Fibroblast of lung (primary cell): ENCODE data around the gene CATSPERD.

Experiments used
- EZH2 ChIP-seq: IDR thresholded peaks from 2 replicates; pipeline ENCODE4 v1.5.1; 2012; ENCODE audit warnings: low read length, control low read depth, mild to moderate bottlenecking; ENCODE audit errors: missing control alignments
- TF ChIP-seq, protein P1 (sequence below), 2 donors: IDR thresholded peaks in 1 of 2; conservative IDR thresholded peaks in 1 of 2; 1 replicate in 1 of 2; 2 replicates in 1 of 2; pipeline ENCODE4 v1.5.1; 2011 to 2012; ENCODE audit warnings: low read length in 2 of 2, control low read depth in 1 of 2, inconsistent platforms in 1 of 2, low read depth in 1 of 2, mild to moderate bottlenecking in 1 of 2

GRCh38 chr19:5717215-5717935, 3.1 kb upstream of the CATSPERD start:
- TF ChIP-seq, protein P1, sequence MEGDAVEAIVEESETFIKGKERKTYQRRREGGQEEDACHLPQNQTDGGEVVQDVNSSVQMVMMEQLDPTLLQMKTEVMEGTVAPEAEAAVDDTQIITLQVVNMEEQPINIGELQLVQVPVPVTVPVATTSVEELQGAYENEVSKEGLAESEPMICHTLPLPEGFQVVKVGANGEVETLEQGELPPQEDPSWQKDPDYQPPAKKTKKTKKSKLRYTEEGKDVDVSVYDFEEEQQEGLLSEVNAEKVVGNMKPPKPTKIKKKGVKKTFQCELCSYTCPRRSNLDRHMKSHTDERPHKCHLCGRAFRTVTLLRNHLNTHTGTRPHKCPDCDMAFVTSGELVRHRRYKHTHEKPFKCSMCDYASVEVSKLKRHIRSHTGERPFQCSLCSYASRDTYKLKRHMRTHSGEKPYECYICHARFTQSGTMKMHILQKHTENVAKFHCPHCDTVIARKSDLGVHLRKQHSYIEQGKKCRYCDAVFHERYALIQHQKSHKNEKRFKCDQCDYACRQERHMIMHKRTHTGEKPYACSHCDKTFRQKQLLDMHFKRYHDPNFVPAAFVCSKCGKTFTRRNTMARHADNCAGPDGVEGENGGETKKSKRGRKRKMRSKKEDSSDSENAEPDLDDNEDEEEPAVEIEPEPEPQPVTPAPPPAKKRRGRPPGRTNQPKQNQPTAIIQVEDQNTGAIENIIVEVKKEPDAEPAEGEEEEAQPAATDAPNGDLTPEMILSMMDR (conservative IDR thresholded peaks at IDR 0.05 in 1 of 2, IDR thresholded peaks at IDR 0.05 in 1 of 2; ENCODE audit: low read depth in 1 of 2, low read length in 2 of 2), result no peak
- TF ChIP-seq EZH2, result no peak
